ENCODE measurements around the gene CLSTN2.

- TF ChIP-seq EZH2 (IDR thresholded peaks at IDR 0.05; ENCODE audit: low read depth), result no peak
- TF ChIP-seq CTCF (conservative IDR thresholded peaks at IDR 0.05), result no peak
These were observed 154.6 kb downstream of the CLSTN2 start for GRCh38 chr3:140089403-140090072.

Data from PC-9 (cell line).